ENCODE results near the gene IL12RB1. TPM values are rescaled to one million over a fixed set of nuclear protein-coding genes. Genes with fewer than 3 reads are reported as not detected.
A peak's percentile ranks its signal among the peaks of the same experiment; 100 is the strongest.

IL12RB1 gene
- total and polyA plus RNA-seq, 4 experiments from 2014 or later: 35.0 to 55.1 (median 40.7) TPM

GRCh38 chr19:18126097-18126496 lies 39.4 kb upstream of the IL12RB1 start:
- ChIA-PET POLR2A (ENCODE audit: partially characterized antibody) (interaction anchor here (0.6 to 2.6 kb wide), 3 partner anchors 26 to 35 kb away, joined by 4 to 8 read pairs (median 4); partner anchors contain the start of gene PIK3R2), CTCF (ENCODE audit: partially characterized antibody) (interaction anchor here (1.0 to 3.1 kb wide), 4 partner anchors 12 to 35 kb away, joined by 3 to 17 read pairs (median 5); no protein-coding TSS in a partner anchor)
- Histone ChIP-seq H3K4me1 (ENCODE audit: insufficient read depth, low read length) (peaks cover 1% of the 10 kb centered on the region), H3K36me3 (ENCODE audit: insufficient read depth, low read length) (peaks cover 73% of the 10 kb centered on the region), H3K4me3 (ENCODE audit: low read length in 2 of 2) (no peak overlapping the region), H3K9me3 (ENCODE audit: control insufficient read depth in 1 of 2, low read length in 2 of 2) (no peaks in the 10 kb centered on the region), H3K27me3 (ENCODE audit: insufficient read depth, low read length) (no peaks in the 10 kb centered on the region), H3K27ac (ENCODE audit: low read depth, low read length) (no peak overlapping the region)
- no peak for DNase-seq
- peaks cover 0 to 7% (median under 1%) of the 10 kb centered on the region in 4 donors for H3K4me1 Mint-ChIP-seq
- intact Hi-C loops (cut with micrococcal nuclease): no loop called here
- H3K36me3 Mint-ChIP-seq: peaks cover 31 to 49% of the 10 kb centered on the region in 2 donors
- no peaks in the 10 kb centered on the region for H3K27me3 Mint-ChIP-seq
- H3K4me3 Mint-ChIP-seq: no peak overlapping the region
- H3K27ac Mint-ChIP-seq: peak overlapping the region in 5 of 7 donors; percentile 6 to 91 (median 69)
- H3K9me3 Mint-ChIP-seq: no peaks in the 10 kb centered on the region

- no peak overlapping the region for H3K4me3 Mint-ChIP-seq
- Histone ChIP-seq H3K27me3 (ENCODE audit: insufficient read depth, low read length) (no peaks in the 10 kb centered on the region), H3K9me3 (ENCODE audit: control insufficient read depth in 1 of 2, low read length in 2 of 2) (no peaks in the 10 kb centered on the region), H3K4me1 (ENCODE audit: insufficient read depth, low read length) (peaks cover 24% of the 10 kb centered on the region), H3K4me3 (ENCODE audit: low read length in 2 of 2) (no peak overlapping the region), H3K36me3 (ENCODE audit: insufficient read depth, low read length) (peaks cover 53% of the 10 kb centered on the region), H3K27ac (ENCODE audit: low read depth, low read length) (no peak overlapping the region)
- H3K9me3 Mint-ChIP-seq: no peaks in the 10 kb centered on the region
- POLR2A ChIA-PET (ENCODE audit: partially characterized antibody): interaction anchor here (0.9 to 2.6 kb wide), 2 partner anchors 12 to 28 kb away, joined by 3 to 8 read pairs; partner anchors contain the start of gene PIK3R2
- CTCF ChIA-PET (ENCODE audit: partially characterized antibody): interaction anchor here (0.5 to 3.1 kb wide), 2 partner anchors 11 to 204 kb away, joined by 3 to 17 read pairs; no protein-coding TSS in a partner anchor
- H3K36me3 Mint-ChIP-seq: peaks cover 19 to 45% of the 10 kb centered on the region in 2 donors
- peak overlapping the region in 1 of 7 donors; percentile 41 for H3K27ac Mint-ChIP-seq
- H3K27me3 Mint-ChIP-seq: no peaks in the 10 kb centered on the region
- peaks cover 11 to 30% (median 16%) of the 10 kb centered on the region in 4 donors for H3K4me1 Mint-ChIP-seq
- intact Hi-C loops (cut with micrococcal nuclease): no loop called here
- no peak for DNase-seq
Measured at GRCh38 chr19:18123819-18124218, 37.1 kb upstream of the IL12RB1 start.

GRCh38 chr19:18122860-18123795 lies 36.4 kb upstream of the IL12RB1 start:
- Mint-ChIP-seq H3K4me3 (no peak overlapping the region), H3K27me3 (no peaks in the 10 kb centered on the region), H3K36me3 (peaks cover 13 to 44% of the 10 kb centered on the region in 2 donors), H3K9me3 (no peaks in the 10 kb centered on the region), H3K27ac (peak overlapping the region in 3 of 7 donors; percentile 52 to 78 (median 70)), H3K4me1 (peaks cover 11 to 33% (median 18%) of the 10 kb centered on the region in 4 donors)
- peak overlapping the region; percentile 3 for H3K27ac ChIP-seq (ENCODE audit: low read depth, low read length)
- H3K27me3 ChIP-seq (ENCODE audit: insufficient read depth, low read length): no peaks in the 10 kb centered on the region
- no peak overlapping the region for H3K4me3 ChIP-seq (ENCODE audit: low read length in 2 of 2)
- ChIA-PET CTCF (ENCODE audit: partially characterized antibody) (interaction anchor here (0.5 to 1.8 kb wide), 4 partner anchors 10 to 205 kb away, joined by 3 to 9 read pairs (median 4); no protein-coding TSS in a partner anchor), POLR2A (ENCODE audit: partially characterized antibody) (interaction anchor here (8.4 kb wide), 1 partner anchor 29 kb away, joined by 85 read pairs; the partner anchor contains the start of gene PIK3R2)
- no peaks in the 10 kb centered on the region for H3K9me3 ChIP-seq (ENCODE audit: control insufficient read depth in 1 of 2, low read length in 2 of 2)
- H3K36me3 ChIP-seq (ENCODE audit: insufficient read depth, low read length): peaks cover 46% of the 10 kb centered on the region
- DNase-seq: no peak
- H3K4me1 ChIP-seq (ENCODE audit: insufficient read depth, low read length): peaks cover 30% of the 10 kb centered on the region
- intact Hi-C loops (cut with micrococcal nuclease): no loop called here

- peak overlapping the region; percentile 3 for H3K27ac ChIP-seq (ENCODE audit: low read depth, low read length)
- Mint-ChIP-seq H3K4me3 (no peak overlapping the region), H3K9me3 (no peaks in the 10 kb centered on the region), H3K4me1 (peaks cover 13 to 35% (median 21%) of the 10 kb centered on the region in 4 donors), H3K27ac (peak overlapping the region in 2 of 7 donors; percentile 70 to 78), H3K27me3 (no peaks in the 10 kb centered on the region), H3K36me3 (peaks cover 13 to 40% of the 10 kb centered on the region in 2 donors)
- no peaks in the 10 kb centered on the region for H3K27me3 ChIP-seq (ENCODE audit: insufficient read depth, low read length)
- ChIA-PET CTCF (ENCODE audit: partially characterized antibody) (interaction anchor here (0.9 to 1.8 kb wide), 3 partner anchors 9 to 46 kb away, joined by 3 to 9 read pairs (median 4); no protein-coding TSS in a partner anchor), POLR2A (ENCODE audit: partially characterized antibody) (interaction anchor here (0.6 to 8.4 kb wide), 3 partner anchors 29 to 203 kb away, joined by 3 to 85 read pairs (median 4); partner anchors contain the start of gene PIK3R2)
- peaks cover 32% of the 10 kb centered on the region for H3K4me1 ChIP-seq (ENCODE audit: insufficient read depth, low read length)
- no peak overlapping the region for H3K4me3 ChIP-seq (ENCODE audit: low read length in 2 of 2)
- peaks cover 42% of the 10 kb centered on the region for H3K36me3 ChIP-seq (ENCODE audit: insufficient read depth, low read length)
- intact Hi-C loops (cut with micrococcal nuclease): no loop called here
- no peaks in the 10 kb centered on the region for H3K9me3 ChIP-seq (ENCODE audit: control insufficient read depth in 1 of 2, low read length in 2 of 2)
- no peak for DNase-seq
Measured at GRCh38 chr19:18122424-18122823, 35.7 kb upstream of the IL12RB1 start.

GRCh38 chr19:18121166-18121565 lies 34.4 kb upstream of the IL12RB1 start:
- Mint-ChIP-seq H3K4me3 (no peak overlapping the region), H3K27me3 (no peaks in the 10 kb centered on the region), H3K27ac (peak overlapping the region; percentile 53 to 96 (median 78)), H3K4me1 (peaks cover 16 to 42% (median 26%) of the 10 kb centered on the region in 4 donors), H3K36me3 (peaks cover 12 to 36% of the 10 kb centered on the region in 2 donors), H3K9me3 (no peaks in the 10 kb centered on the region)
- Histone ChIP-seq H3K36me3 (ENCODE audit: insufficient read depth, low read length) (peaks cover 39% of the 10 kb centered on the region), H3K27ac (ENCODE audit: low read depth, low read length) (peak overlapping the region; percentile 85), H3K4me3 (ENCODE audit: low read length in 2 of 2) (no peak overlapping the region), H3K27me3 (ENCODE audit: insufficient read depth, low read length) (no peaks in the 10 kb centered on the region), H3K9me3 (ENCODE audit: control insufficient read depth in 1 of 2, low read length in 2 of 2) (no peaks in the 10 kb centered on the region), H3K4me1 (ENCODE audit: insufficient read depth, low read length) (peaks cover 40% of the 10 kb centered on the region)
- DNase-seq: no peak
- intact Hi-C loops (cut with micrococcal nuclease): no loop called here
- ChIA-PET POLR2A (ENCODE audit: partially characterized antibody) (interaction anchor here (5.6 to 8.4 kb wide), 2 partner anchors 31 to 120 kb away, joined by 28 to 85 read pairs; partner anchors contain the start of gene PIK3R2), CTCF (ENCODE audit: partially characterized antibody) (interaction anchor here (1.2 kb wide), 1 partner anchor 31 kb away, joined by 4 read pairs; no protein-coding TSS in a partner anchor)

GRCh38 chr19:18120127-18120526 lies 33.4 kb upstream of the IL12RB1 start:
- H3K9me3 ChIP-seq (ENCODE audit: control insufficient read depth in 1 of 2, low read length in 2 of 2): no peaks in the 10 kb centered on the region
- H3K36me3 Mint-ChIP-seq: peaks cover 9 to 32% of the 10 kb centered on the region in 2 donors
- CTCF ChIA-PET (ENCODE audit: partially characterized antibody): interaction anchor here (0.7 to 1.9 kb wide), 6 partner anchors 9 to 41 kb away, joined by 3 to 11 read pairs (median 4); partner anchors contain the start of gene PIK3R2

More at GRCh38 chr19:18120127-18120526, 33.4 kb upstream of the IL12RB1 start:
- intact Hi-C loops (cut with micrococcal nuclease): no loop called here
- Mint-ChIP-seq H3K4me3 (peak overlapping the region; percentile 88 to 98 (median 95)), H3K27ac (peak overlapping the region; percentile 93 to 99 (median 98)), H3K27me3 (no peaks in the 10 kb centered on the region), H3K4me1 (peaks cover 16 to 38% (median 27%) of the 10 kb centered on the region in 4 donors), H3K9me3 (no peaks in the 10 kb centered on the region)
- H3K36me3 ChIP-seq (ENCODE audit: insufficient read depth, low read length): peaks cover 34% of the 10 kb centered on the region
- no peaks in the 10 kb centered on the region for H3K27me3 ChIP-seq (ENCODE audit: insufficient read depth, low read length)
- H3K4me1 ChIP-seq (ENCODE audit: insufficient read depth, low read length): peaks cover 40% of the 10 kb centered on the region
- peak overlapping the region; percentile 63 to 64 for H3K4me3 ChIP-seq (ENCODE audit: low read length in 2 of 2)
- H3K27ac ChIP-seq (ENCODE audit: low read depth, low read length): peak overlapping the region; percentile 85
- no peak for DNase-seq
- POLR2A ChIA-PET (ENCODE audit: partially characterized antibody): interaction anchor here (0.6 to 8.4 kb wide), 21 partner anchors 8 to 187 kb away, joined by 3 to 85 read pairs (median 5); partner anchors contain the start of genes ARRDC2, CCDC124, IL12RB1 and JUND
